Body of pancreas (tissue), 4 donors: Measurements from ENCODE around the gene DDX21.

Experiments
- CTCF ChIP-seq, 7 experiments: fragments of 450-650 bp in 4 of 7; fragments of 200-600 bp in 3 of 7; sonication (generic) in 3 of 7; IDR thresholded peaks; one replicate each; pipeline ENCODE4 v1.5.1; 2016 to 2019; ENCODE audit warnings: antibody characterized with exemption in 7 of 7
- POLR2A ChIP-seq, 3 donors: fragments of 450-650 bp; IDR thresholded peaks; one replicate each; pipeline ENCODE4 v1.6.1; 2016; ENCODE audit warnings: antibody characterized with exemption in 3 of 3, mild to moderate bottlenecking in 2 of 3

- TF ChIP-seq CTCF (IDR thresholded peaks at IDR 0.05) (no peak), POLR2A (IDR thresholded peaks at IDR 0.05) (no peak)
These were observed 53.4 kb downstream of the DDX21 start for GRCh38 chr10:69009360-69009759.
